B cell (primary cell): ENCODE measurements around the gene EPM2AIP1. TPM values are rescaled to one million over a fixed set of nuclear protein-coding genes. Genes with fewer than 3 reads are reported as not detected.

Experiments used
- ATAC-seq: fragments of 200-7000 bp; cut with Tn5 transposase; one replicate; pipeline ENCODE4 v1.10.0; 2021; ENCODE audit warnings: low read depth, mild to moderate bottlenecking, moderate number of reproducible peaks, moderate library complexity
- CTCF ChIA-PET: fragments of 350-600 bp; sonication (Branson Sonifier 250); formaldehyde crosslinking; loops from one replicate; lab custom pipeline; 2021; ENCODE audit warnings: antibody characterized with exemption, inconsistent platforms; lab: Charles Lee
- POLR2A ChIA-PET: fragments of 350-600 bp; sonication (Branson Sonifier 250); formaldehyde crosslinking; loops from one replicate; lab custom pipeline; 2021; ENCODE audit warnings: antibody characterized with exemption; lab: Charles Lee
- DNase-seq: peaks from one replicate; pipeline ENCODE4 v3.0.0; 2013
- H2AFZ ChIP-seq: 2 replicates; pipeline ENCODE4 v1.6.1; 2012; ENCODE audit warnings: mild to moderate bottlenecking, low read depth, low read length; ENCODE audit not compliant: insufficient read depth, poor library complexity, severe bottlenecking
- H3K27ac ChIP-seq, 2 donors: 1 replicate in 1 of 2; 2 replicates in 1 of 2; pipeline ENCODE4 v1.5.1; 2012 to 2013; ENCODE audit warnings: low read length in 2 of 2, mild to moderate bottlenecking in 2 of 2, moderate library complexity in 1 of 2
- H3K27me3 ChIP-seq, 4 experiments: fragments of 200-600 bp in 1 of 4; sonication (generic) in 1 of 4; replicated peaks in 1 of 4; 1 replicate in 2 of 4; 2 replicates in 2 of 4; pipeline versions ENCODE4 v1.6.1 to v1.7.0; 2013 to 2016; ENCODE audit warnings: low read length in 3 of 4, mild to moderate bottlenecking in 2 of 4, mixed read lengths in 1 of 4, moderate library complexity in 1 of 4; ENCODE audit not compliant: insufficient read depth in 4 of 4, control insufficient read depth in 3 of 4; ENCODE audit errors: control extremely low read depth in 1 of 4
- H3K36me3 ChIP-seq, 2 experiments: replicated peaks in 1 of 2; 1 replicate in 1 of 2; 2 replicates in 1 of 2; pipeline versions ENCODE4 v1.6.1 to v1.7.1; 2013; ENCODE audit warnings: low read length in 1 of 2; ENCODE audit not compliant: insufficient read depth in 2 of 2, control insufficient read depth in 1 of 2; ENCODE audit errors: control extremely low read depth in 1 of 2, extremely low read depth in 1 of 2
- H3K4me1 ChIP-seq, 2 donors: fragments of 200-600 bp in 1 of 2; sonication (generic) in 1 of 2; 1 replicate in 1 of 2; 2 replicates in 1 of 2; pipeline versions ENCODE4 v1.5.1 to v1.6.1; 2013 to 2017; ENCODE audit warnings: low read length in 2 of 2; ENCODE audit not compliant: control insufficient read depth in 2 of 2, insufficient read depth in 2 of 2
- H3K4me2 ChIP-seq: replicated peaks from 2 replicates; pipeline ENCODE3; 2012; ENCODE audit warnings: mild to moderate bottlenecking, low read depth, low read length; ENCODE audit not compliant: poor library complexity, severe bottlenecking
- H3K4me3 ChIP-seq, 5 experiments: fragments of 200-600 bp in 1 of 5; sonication (generic) in 1 of 5; 1 replicate in 3 of 5; 2 replicates in 2 of 5; pipeline versions ENCODE4 v1.5.1 to v1.7.0; 2011 to 2016; ENCODE audit warnings: low read length in 4 of 5, mild to moderate bottlenecking in 4 of 5, low read depth in 2 of 5, control low read depth in 1 of 5, moderate library complexity in 1 of 5; ENCODE audit not compliant: insufficient read depth in 1 of 5; ENCODE audit errors: control extremely low read depth in 1 of 5, extremely low read depth in 1 of 5
- H3K79me2 ChIP-seq: fragments of 200-600 bp; sonication (generic); one replicate; pipeline ENCODE4 v1.6.0; 2016; ENCODE audit warnings: low read length; ENCODE audit not compliant: control insufficient read depth, insufficient read depth
- H3K9ac ChIP-seq: fragments of 200-600 bp; sonication (generic); 2 replicates; pipeline ENCODE4 v1.6.1; 2017; ENCODE audit warnings: mild to moderate bottlenecking, low read length, moderate library complexity
- H3K9me3 ChIP-seq, 3 donors: one replicate each; pipeline versions ENCODE4 v1.6.1 to v1.7.1; 2013; ENCODE audit warnings: low read length in 2 of 3; ENCODE audit not compliant: control insufficient read depth in 2 of 3, insufficient read depth in 1 of 3; ENCODE audit errors: control extremely low read depth in 1 of 3
- H4K20me1 ChIP-seq: 2 replicates; pipeline ENCODE4 v1.6.0; 2012; ENCODE audit warnings: mild to moderate bottlenecking, low read length; ENCODE audit not compliant: insufficient read depth, control insufficient read depth, poor library complexity, severe bottlenecking
- H3K27ac Mint-ChIP-seq: one replicate; pipeline ENCODE4 v1.8.0; 2021; ENCODE audit warnings: mixed read lengths
- H3K27me3 Mint-ChIP-seq: one replicate; pipeline ENCODE4 v1.8.0; 2021; ENCODE audit warnings: mixed read lengths
- H3K4me1 Mint-ChIP-seq: one replicate; pipeline ENCODE4 v1.8.0; 2021; ENCODE audit warnings: mixed read lengths
- H3K4me3 Mint-ChIP-seq: one replicate; pipeline ENCODE4 v1.8.0; 2021; ENCODE audit warnings: mixed read lengths
- H3K9me3 Mint-ChIP-seq: one replicate; pipeline ENCODE4 v1.8.0; 2022; ENCODE audit warnings: mixed read lengths; ENCODE audit not compliant: insufficient read depth
- CTCF ChIP-seq: fragments of 200-600 bp; IDR thresholded peaks from one replicate; pipeline ENCODE4 v1.8.0; 2022; ENCODE audit warnings: antibody characterized with exemption, mild to moderate bottlenecking
- EZH2 ChIP-seq: IDR thresholded peaks from 2 replicates; pipeline ENCODE4 v1.6.1; 2012; ENCODE audit warnings: borderline replicate concordance, low read depth, mild to moderate bottlenecking, moderate library complexity, low read length; ENCODE audit not compliant: insufficient read depth, poor library complexity, severe bottlenecking
- WGBS: methylation state at CpG from one replicate; pipeline ENCODE4 v1.1.5; 2013; ENCODE audit warnings: missing lambda C conversion rate; ENCODE audit not compliant: insufficient coverage; 5-methylcytosine and 5-hydroxymethylcytosine counted together
- intact Hi-C: fragments of 100-400 bp; cut with micrococcal nuclease; formaldehyde crosslinking; loops from one replicate; pipeline ENCODE4 v1.10.0; 2022
- polyA plus RNA-seq: library from polyadenylated mRNA; depleted of rRNA; stranded (reverse); fragments of >200 nt; gene quantifications from 2 replicates; pipeline ENCODE4 v1.2.3, GENCODE V29; 2012
- total RNA-seq, 2 donors: library from RNA; stranded (reverse); fragments of 120-200 nt in 1 of 2; gene quantifications; 1 replicate in 1 of 2; 2 replicates in 1 of 2; pipeline versions ENCODE4 v1.2.3 to v1.2.4, GENCODE V29; 2013 to 2022

Gene EPM2AIP1
- total and polyA plus RNA-seq, 2 donors (not counting 1 experiment from before 2014, with no cell fraction given) = 13.5 to 42.4 TPM

GRCh38 chr3:36969085-36969484 lies 23.8 kb downstream of the EPM2AIP1 start:
- Histone ChIP-seq H3K4me2 (peak overlapping the region; percentile 29), H3K36me3 (no peaks in the 10 kb centered on the region), H3K27me3 (no peaks in the 10 kb centered on the region), H3K9ac (no peak overlapping the region), H3K4me3 (no peak overlapping the region), H3K9me3 (no peaks in the 10 kb centered on the region), H3K4me1 (peaks cover 25 to 28% of the 10 kb centered on the region in 2 donors), H4K20me1 (no peaks in the 10 kb centered on the region), H3K79me2 (no peaks in the 10 kb centered on the region), H2AFZ (no peak overlapping the region), H3K27ac (peak overlapping the region; percentile 74 to 84)
- Mint-ChIP-seq H3K27ac (peak overlapping the region; percentile 91), H3K4me1 (peaks cover 31% of the 10 kb centered on the region), H3K27me3 (no peaks in the 10 kb centered on the region), H3K4me3 (no peak overlapping the region), H3K9me3 (no peaks in the 10 kb centered on the region)
- intact Hi-C loops = no loop called here
- 94% methylated on average over 3 of the region's 4 CpGs for WGBS
- DNase-seq (no peak), ATAC-seq (no peak)
- CTCF ChIA-PET = interaction anchor here (0.7 to 1.8 kb wide), 5 partner anchors 10 to 105 kb away, joined by 3 to 27 read pairs (median 5); no protein-coding TSS in a partner anchor
- POLR2A ChIA-PET = interaction anchor here (0.6 to 1.6 kb wide), 5 partner anchors 21 to 102 kb away, joined by 3 to 9 read pairs (median 3); partner anchors contain the start of genes EPM2AIP1, MLH1 and TRANK1
- TF ChIP-seq CTCF (no peak), EZH2 (no peak)

GRCh38 chr3:36965440-36965839 lies 27.5 kb downstream of the EPM2AIP1 start:
- TF ChIP-seq EZH2 = no peak
- TF ChIP-seq CTCF = no peak
- no peak overlapping the region for H3K4me3 ChIP-seq
- no peak for DNase-seq
- no peak overlapping the region for H3K27ac ChIP-seq
- no peak for ATAC-seq
- no peaks in the 10 kb centered on the region for H4K20me1 ChIP-seq
- peaks cover 28% of the 10 kb centered on the region for H3K4me1 Mint-ChIP-seq
- intact Hi-C loops = no loop called here
- no peak overlapping the region for H2AFZ ChIP-seq
- H3K9me3 Mint-ChIP-seq = no peaks in the 10 kb centered on the region
- peaks cover 25 to 28% of the 10 kb centered on the region in 2 donors for H3K4me1 ChIP-seq
- H3K36me3 ChIP-seq = no peaks in the 10 kb centered on the region
- H3K4me2 ChIP-seq = peak overlapping the region; percentile 0
- H3K9me3 ChIP-seq = no peaks in the 10 kb centered on the region
- H3K4me3 Mint-ChIP-seq = no peak overlapping the region
- WGBS = 80% methylated on average over 1 of the region's 3 CpGs
- no peaks in the 10 kb centered on the region for H3K27me3 Mint-ChIP-seq
- H3K79me2 ChIP-seq = no peaks in the 10 kb centered on the region
- ChIA-PET CTCF (interaction anchor here (0.6 to 1.2 kb wide), 2 partner anchors 9 to 93 kb away, joined by 3 to 4 read pairs; no protein-coding TSS in a partner anchor), POLR2A (interaction anchor here (0.6 kb wide), 1 partner anchor 24 kb away, joined by 7 read pairs; no protein-coding TSS in a partner anchor)
- H3K27ac Mint-ChIP-seq = no peak overlapping the region
- no peaks in the 10 kb centered on the region for H3K27me3 ChIP-seq
- H3K9ac ChIP-seq = no peak overlapping the region
